Erythroblast (primary cell): ENCODE measurements around the gene SPC25.

Source experiments
- DNase-seq, 2 experiments: peaks; one replicate each; lab custom pipeline; 2025; lab: John Stamatoyannopoulos, UW
- GATA1 ChIP-seq: IDR thresholded peaks from 2 replicates; pipeline ENCODE4 v1.6.1; 2011; ENCODE audit warnings: low read depth, mild to moderate bottlenecking, control low read depth, low read length, moderate library complexity
- POLR2A ChIP-seq: IDR thresholded peaks from 2 replicates; pipeline ENCODE4 v1.6.1; 2011; ENCODE audit warnings: mild to moderate bottlenecking, low read length

The SPC25 gene

GRCh38 chr2:168843253-168843652, 47.0 kb downstream of the SPC25 start:
- DNase-seq, result no peak
- TF ChIP-seq POLR2A, result no peak
- TF ChIP-seq GATA1, result no peak

DNA sequence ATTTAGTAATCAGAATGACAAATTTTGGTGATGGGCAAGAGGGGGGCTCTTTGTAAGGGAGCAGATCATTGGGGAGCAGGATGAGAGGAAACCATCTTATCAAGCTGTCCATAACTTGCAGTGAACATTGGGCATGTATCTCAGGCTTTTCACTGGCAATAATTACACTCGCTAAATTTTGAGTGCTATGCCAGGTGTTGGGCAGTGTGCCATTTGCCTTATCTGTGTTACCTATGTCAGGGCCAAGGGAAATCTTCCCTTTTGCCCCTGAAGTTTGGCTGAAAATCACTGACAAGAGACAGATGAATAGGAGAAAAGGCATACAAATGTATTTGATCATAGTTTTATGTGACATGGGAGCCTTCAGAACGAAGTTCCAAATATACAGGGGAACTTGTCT, 48.8 kb downstream of the SPC25 start:
- no peak for DNase-seq
- TF ChIP-seq POLR2A (no peak), GATA1 (no peak)

- no peak for TF ChIP-seq GATA1
- no peak for TF ChIP-seq POLR2A
Measured at GRCh38 chr2:168835969-168836368, 54.3 kb downstream of the SPC25 start.

DNA sequence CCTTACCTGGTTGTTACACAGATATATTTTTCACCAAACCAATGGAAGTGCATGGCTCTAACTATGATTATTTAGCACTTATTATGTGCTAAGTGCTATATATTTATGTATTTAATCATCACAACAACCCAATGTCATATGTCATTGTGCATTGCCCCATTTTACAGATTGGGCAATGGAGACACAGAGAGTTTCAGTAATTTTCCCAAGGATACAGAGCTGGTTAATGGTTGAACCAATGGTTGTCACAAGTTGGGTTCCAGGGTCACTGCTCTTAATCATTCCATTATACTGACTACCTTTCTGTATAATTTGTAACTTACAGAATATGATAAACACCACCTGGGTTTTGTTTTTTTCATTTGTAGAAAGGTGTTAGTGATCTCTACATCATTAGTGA, 58.6 kb downstream of the SPC25 start:
- no peak for TF ChIP-seq GATA1
- TF ChIP-seq POLR2A, result no peak
- DNase-seq, result no peak

More at GRCh38 chr2:168835969-168836368, 54.3 kb downstream of the SPC25 start:
- DNase-seq, result no peak

GRCh38 chr2:168830958-168831357, 59.3 kb downstream of the SPC25 start:
- no peak for DNase-seq
- TF ChIP-seq GATA1 (no peak), POLR2A (no peak)

- no peak for TF ChIP-seq GATA1
- no peak for TF ChIP-seq POLR2A
- peak; percentile 11 to 24 for DNase-seq
Measured at GRCh38 chr2:168825126-168825525, 65.1 kb downstream of the SPC25 start.

- no peak for TF ChIP-seq GATA1
- DNase-seq, result no peak
Measured at GRCh38 chr2:168821992-168822391, 68.2 kb downstream of the SPC25 start.

GRCh38 chr2:168821577-168821976, 68.7 kb downstream of the SPC25 start:
- TF ChIP-seq POLR2A (no peak), GATA1 (no peak)
- no peak for DNase-seq
